ENCODE data around the gene ELOA2. TPM values are rescaled to one million over a fixed set of nuclear protein-coding genes. Genes with fewer than 3 reads are reported as not detected.

The ELOA2 gene
- total and polyA plus RNA-seq, 2 donors (not counting 3 experiments of a cell fraction or from before 2014, with no cell fraction given), result not detected

DNA sequence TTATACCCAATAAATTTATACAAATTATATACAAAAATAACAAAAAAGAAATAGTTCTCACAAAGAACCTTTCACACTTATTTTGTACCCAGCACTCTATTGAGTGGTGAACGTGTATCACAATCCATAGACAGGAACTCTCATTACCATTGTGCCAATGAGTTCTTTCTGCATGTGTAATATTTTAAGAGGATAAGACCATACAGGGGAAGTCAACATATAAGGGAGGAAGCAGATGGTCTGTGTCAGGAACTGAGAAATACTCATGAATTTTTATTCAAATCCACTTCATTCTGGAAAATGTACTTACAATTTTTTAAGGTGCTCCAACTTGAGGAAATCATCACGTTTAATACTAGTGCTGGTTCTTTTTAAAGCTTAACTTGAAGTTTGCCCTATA, 27.1 kb upstream of the ELOA2 start:
- dilution Hi-C loops (cut with MboI; ENCODE audit: extremely low pct_ligation_motif_present, low sequenced_read_pairs) (no loop called here), intact Hi-C loops (cut with micrococcal nuclease) (no loop called here)
- H3K36me3 ChIP-seq (ENCODE audit: control insufficient read depth in 2 of 2, extremely low read depth in 1 of 2, insufficient read depth in 2 of 2, low read length in 2 of 2), result no peaks in the 10 kb centered on the region
- H3K79me2 ChIP-seq (ENCODE audit: control insufficient read depth, insufficient read depth, low read length), result no peaks in the 10 kb centered on the region
- H3K4me3 ChIP-seq (replicated peaks in 1 of 3; ENCODE audit: insufficient read depth in 1 of 3, low read depth in 1 of 3, low read length in 3 of 3), result no peak overlapping the region
- ChIA-PET POLR2A (no interaction called here), CTCF (no interaction called here)
- H3K27me3 ChIP-seq (ENCODE audit: control insufficient read depth in 2 of 2, insufficient read depth in 2 of 2, low read length in 2 of 2), result no peaks in the 10 kb centered on the region
- TF ChIP-seq FOS (IDR thresholded peaks at IDR 0.05; ENCODE audit: borderline replicate concordance, insufficient read depth, low read length), result no peak
- no peak for TF ChIP-seq POLR2AphosphoS5 (IDR thresholded peaks at IDR 0.05; ENCODE audit: insufficient read depth, low read depth, low read length)
- TF ChIP-seq, protein P1, sequence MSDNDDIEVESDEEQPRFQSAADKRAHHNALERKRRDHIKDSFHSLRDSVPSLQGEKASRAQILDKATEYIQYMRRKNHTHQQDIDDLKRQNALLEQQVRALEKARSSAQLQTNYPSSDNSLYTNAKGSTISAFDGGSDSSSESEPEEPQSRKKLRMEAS (IDR thresholded peaks at IDR 0.05; ENCODE audit: insufficient read depth, insufficient read length), result no peak
- no peaks in the 10 kb centered on the region for H3K4me1 ChIP-seq (ENCODE audit: control insufficient read depth, extremely low read depth, insufficient read depth, low read length)
- no peaks in the 10 kb centered on the region for H3K9me3 ChIP-seq (replicated peaks; ENCODE audit: control insufficient read depth, insufficient read depth, low read length)
- no peak overlapping the region for H3K4me2 ChIP-seq (ENCODE audit: insufficient read depth, low read length)
- no peak overlapping the region for H2AFZ ChIP-seq (ENCODE audit: low read depth, low read length)
- BruUV-seq (replicated peaks), result no TSS peak
- FAIRE-seq (no peak), DNase-seq (ENCODE audit: low read depth, low spot score) (peak; percentile 1)
- H3K27ac ChIP-seq (ENCODE audit: insufficient read depth, low read depth, low read length), result no peak overlapping the region
- H3K9ac ChIP-seq (replicated peaks; ENCODE audit: extremely low read depth, insufficient read depth, low read length), result no peak overlapping the region
- H4K20me1 ChIP-seq (replicated peaks; ENCODE audit: control insufficient read depth, extremely low read depth, insufficient read depth, low read length), result no peaks in the 10 kb centered on the region
- H3K9me1 ChIP-seq (replicated peaks; ENCODE audit: control insufficient read depth, extremely low read depth, insufficient read depth, low read length), result no peaks in the 10 kb centered on the region

DNA sequence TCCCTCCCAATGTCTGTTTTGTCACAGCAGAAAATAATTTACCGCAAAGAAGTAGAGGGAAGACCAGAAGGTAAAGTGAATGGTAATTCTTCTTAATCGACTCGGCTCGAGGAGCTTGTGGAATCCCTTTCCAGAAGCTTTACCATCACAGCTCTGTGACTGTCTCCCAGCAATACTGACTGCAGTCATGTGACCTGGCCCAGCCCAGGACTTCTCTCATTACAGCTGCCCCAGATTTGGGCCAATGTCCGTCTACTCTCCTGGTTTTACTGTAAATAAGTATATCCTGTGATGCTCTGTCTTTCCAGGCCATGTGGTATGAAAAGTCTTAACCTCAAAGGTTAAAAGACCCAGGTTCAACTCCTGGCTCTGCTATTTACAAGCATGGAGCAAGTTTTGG, 18.9 kb upstream of the ELOA2 start:
- TF ChIP-seq JUN (IDR thresholded peaks at IDR 0.05; ENCODE audit: borderline replicate concordance, insufficient read depth, insufficient read length, low read depth), result no peak
- no peak for TF ChIP-seq EZH2 (IDR thresholded peaks at IDR 0.05; ENCODE audit: borderline replicate concordance, low read depth, low read length, severe bottlenecking)
- no peak for TF ChIP-seq POLR2A (IDR thresholded peaks at IDR 0.05; ENCODE audit: low read depth, low read length)
- TF ChIP-seq, protein P1 (IDR thresholded peaks at IDR 0.05; ENCODE audit: insufficient read depth, insufficient read length), result no peak
- TF ChIP-seq, protein P2, sequence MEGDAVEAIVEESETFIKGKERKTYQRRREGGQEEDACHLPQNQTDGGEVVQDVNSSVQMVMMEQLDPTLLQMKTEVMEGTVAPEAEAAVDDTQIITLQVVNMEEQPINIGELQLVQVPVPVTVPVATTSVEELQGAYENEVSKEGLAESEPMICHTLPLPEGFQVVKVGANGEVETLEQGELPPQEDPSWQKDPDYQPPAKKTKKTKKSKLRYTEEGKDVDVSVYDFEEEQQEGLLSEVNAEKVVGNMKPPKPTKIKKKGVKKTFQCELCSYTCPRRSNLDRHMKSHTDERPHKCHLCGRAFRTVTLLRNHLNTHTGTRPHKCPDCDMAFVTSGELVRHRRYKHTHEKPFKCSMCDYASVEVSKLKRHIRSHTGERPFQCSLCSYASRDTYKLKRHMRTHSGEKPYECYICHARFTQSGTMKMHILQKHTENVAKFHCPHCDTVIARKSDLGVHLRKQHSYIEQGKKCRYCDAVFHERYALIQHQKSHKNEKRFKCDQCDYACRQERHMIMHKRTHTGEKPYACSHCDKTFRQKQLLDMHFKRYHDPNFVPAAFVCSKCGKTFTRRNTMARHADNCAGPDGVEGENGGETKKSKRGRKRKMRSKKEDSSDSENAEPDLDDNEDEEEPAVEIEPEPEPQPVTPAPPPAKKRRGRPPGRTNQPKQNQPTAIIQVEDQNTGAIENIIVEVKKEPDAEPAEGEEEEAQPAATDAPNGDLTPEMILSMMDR (IDR thresholded peaks at IDR 0.05; ENCODE audit: extremely low read depth in 1 of 2, insufficient read depth in 1 of 2, low read depth in 1 of 2, low read length in 2 of 2), result no peak
- no peak for TF ChIP-seq POLR2AphosphoS5 (IDR thresholded peaks at IDR 0.05; ENCODE audit: insufficient read depth, low read depth, low read length)
- TF ChIP-seq MYC (IDR thresholded peaks at IDR 0.05; ENCODE audit: low read depth, low read length), result no peak
- TF ChIP-seq FOS (IDR thresholded peaks at IDR 0.05; ENCODE audit: borderline replicate concordance, insufficient read depth, low read length), result no peak
- TF ChIP-seq GATA2 (IDR thresholded peaks at IDR 0.05; ENCODE audit: insufficient read depth, insufficient read length, low read depth, low read length), result no peak
- no peaks in the 10 kb centered on the region for H3K36me3 ChIP-seq (ENCODE audit: control insufficient read depth in 2 of 2, extremely low read depth in 1 of 2, insufficient read depth in 2 of 2, low read length in 2 of 2)
- no peak for DNase-seq (ENCODE audit: low read depth, low spot score)
- H2AFZ ChIP-seq (ENCODE audit: low read depth, low read length), result no peak overlapping the region
- intact Hi-C loops (cut with micrococcal nuclease) (no loop called here), dilution Hi-C loops (cut with MboI; ENCODE audit: extremely low pct_ligation_motif_present, low sequenced_read_pairs) (no loop called here)
- no peaks in the 10 kb centered on the region for H4K20me1 ChIP-seq (replicated peaks; ENCODE audit: control insufficient read depth, extremely low read depth, insufficient read depth, low read length)
- H3K9me1 ChIP-seq (replicated peaks; ENCODE audit: control insufficient read depth, extremely low read depth, insufficient read depth, low read length), result no peaks in the 10 kb centered on the region
- no peaks in the 10 kb centered on the region for H3K4me1 ChIP-seq (ENCODE audit: control insufficient read depth, extremely low read depth, insufficient read depth, low read length)
- H3K27me3 ChIP-seq (ENCODE audit: control insufficient read depth in 2 of 2, insufficient read depth in 2 of 2, low read length in 2 of 2), result peaks cover 0 to 3% of the 10 kb centered on the region in 2 experiments
- H3K27ac ChIP-seq (ENCODE audit: insufficient read depth, low read depth, low read length), result no peak overlapping the region
- no peak overlapping the region for H3K4me3 ChIP-seq (replicated peaks in 1 of 3; ENCODE audit: insufficient read depth in 1 of 3, low read depth in 1 of 3, low read length in 3 of 3)
- H3K9me3 ChIP-seq (replicated peaks; ENCODE audit: control insufficient read depth, insufficient read depth, low read length), result no peaks in the 10 kb centered on the region
- no TSS peak for BruUV-seq (replicated peaks)
- ChIA-PET CTCF (interaction anchor here (0.9 to 3.0 kb wide), 3 partner anchors 151 to 702 kb away, joined by 3 to 8 read pairs (median 4); no protein-coding TSS in a partner anchor), POLR2A (no interaction called here)
- H3K4me2 ChIP-seq (ENCODE audit: insufficient read depth, low read length), result no peak overlapping the region
- H3K9ac ChIP-seq (replicated peaks; ENCODE audit: extremely low read depth, insufficient read depth, low read length), result no peak overlapping the region
- FAIRE-seq, result no peak
- no peaks in the 10 kb centered on the region for H3K79me2 ChIP-seq (ENCODE audit: control insufficient read depth, insufficient read depth, low read length)
